ENCODE measurements around the gene BRMS1L. TPM values are rescaled to one million over a fixed set of nuclear protein-coding genes. Genes with fewer than 3 reads are reported as not detected.
"Not testable (repeated sequence)": the region's sequence is repeated elsewhere in the genome, so short reads cannot be mapped to it uniquely, and the experiment has no call there.

Gene BRMS1L
- total RNA-seq, 1 experiment from 2014 or later, result 5.3 TPM

- peak; percentile 48 for DNase-seq (ENCODE audit: low read depth)
These were observed 4.3 kb upstream of the BRMS1L start for GRCh38 chr14:35821564-35822411.

GRCh38 chr14:35822501-35822900, 3.6 kb upstream of the BRMS1L start:
- no peak for DNase-seq (ENCODE audit: low read depth)

GRCh38 chr14:35824446-35825165, 1.5 kb upstream of the BRMS1L start:
- not testable (repeated sequence) for DNase-seq (ENCODE audit: low read depth)

GRCh38 chr14:35825968-35826217, 245 bp upstream of the BRMS1L start:
- no peak for DNase-seq (ENCODE audit: low read depth)

- no peak for DNase-seq (ENCODE audit: low read depth)
These were observed 846 bp downstream of the BRMS1L start for GRCh38 chr14:35826952-35827416.

GRCh38 chr14:35827678-35828472, 1.7 kb downstream of the BRMS1L start:
- no peak for DNase-seq (ENCODE audit: low read depth)

- peak; percentile 6 for DNase-seq (ENCODE audit: low read depth)
These were observed 3.3 kb downstream of the BRMS1L start for GRCh38 chr14:35829449-35829848.

- no peak for DNase-seq (ENCODE audit: low read depth)
These were observed 9.3 kb downstream of the BRMS1L start for GRCh38 chr14:35835208-35835982.

- DNase-seq (ENCODE audit: low read depth), result not testable (repeated sequence)
These were observed 15.6 kb downstream of the BRMS1L start for GRCh38 chr14:35841704-35842103.

GRCh38 chr14:35842245-35842644, 16.1 kb downstream of the BRMS1L start:
- not testable (repeated sequence) for DNase-seq (ENCODE audit: low read depth)

- no peak for DNase-seq (ENCODE audit: low read depth)
These were observed 18.4 kb downstream of the BRMS1L start for GRCh38 chr14:35844494-35844893.

- DNase-seq (ENCODE audit: low read depth), result no peak
These were observed 21.5 kb downstream of the BRMS1L start for GRCh38 chr14:35847636-35848035.

GRCh38 chr14:35849122-35849521, 23.0 kb downstream of the BRMS1L start:
- DNase-seq (ENCODE audit: low read depth), result no peak

GRCh38 chr14:35851823-35852222, 25.7 kb downstream of the BRMS1L start:
- no peak for DNase-seq (ENCODE audit: low read depth)

GRCh38 chr14:35853225-35853624, 27.1 kb downstream of the BRMS1L start:
- DNase-seq (ENCODE audit: low read depth), result no peak

GRCh38 chr14:35854696-35855270, 28.6 kb downstream of the BRMS1L start:
- no peak for DNase-seq (ENCODE audit: low read depth)

GRCh38 chr14:35855876-35856481, 29.8 kb downstream of the BRMS1L start:
- no peak for DNase-seq (ENCODE audit: low read depth)

- DNase-seq (ENCODE audit: low read depth), result peak; percentile 16
These were observed 32.5 kb downstream of the BRMS1L start for GRCh38 chr14:35858521-35859209.

- no peak for DNase-seq (ENCODE audit: low read depth)
These were observed 35.2 kb downstream of the BRMS1L start for GRCh38 chr14:35861204-35861868.

Measured in RPMI7951 (cell line).